Memory B cell (primary cell): ENCODE results near the gene MED22.
A peak's percentile ranks its signal among the peaks of the same experiment; 100 is the strongest.

Experiments used
- ATAC-seq: fragments of 150-1000 bp; cut with Tn5 transposase; 2 replicates; pipeline ENCODE4 v1.10.0; 2021; ENCODE audit warnings: low read depth, mild to moderate bottlenecking, moderate library complexity
- DNase-seq, 2 donors: peaks; one replicate each; pipeline ENCODE4 v3.0.0; 2022; ENCODE audit warnings: low spot score in 2 of 2
- H3K27ac Mint-ChIP-seq: one replicate; pipeline ENCODE4 v1.8.0; 2022; ENCODE audit warnings: mild to moderate bottlenecking, moderate library complexity, mixed read lengths
- H3K27me3 Mint-ChIP-seq: one replicate; pipeline ENCODE4 v1.8.0; 2022; ENCODE audit warnings: mixed read lengths
- H3K36me3 Mint-ChIP-seq: one replicate; pipeline ENCODE4 v1.8.0; 2022; ENCODE audit warnings: mild to moderate bottlenecking, mixed read lengths
- H3K4me1 Mint-ChIP-seq: one replicate; pipeline ENCODE4 v1.8.0; 2022; ENCODE audit warnings: mixed read lengths
- H3K4me3 Mint-ChIP-seq: one replicate; pipeline ENCODE4 v1.8.0; 2022; ENCODE audit warnings: mild to moderate bottlenecking, moderate library complexity, mixed read lengths
- H3K9me3 Mint-ChIP-seq: one replicate; pipeline ENCODE4 v1.8.0; 2022; ENCODE audit warnings: mixed read lengths

Gene MED22

DNA sequence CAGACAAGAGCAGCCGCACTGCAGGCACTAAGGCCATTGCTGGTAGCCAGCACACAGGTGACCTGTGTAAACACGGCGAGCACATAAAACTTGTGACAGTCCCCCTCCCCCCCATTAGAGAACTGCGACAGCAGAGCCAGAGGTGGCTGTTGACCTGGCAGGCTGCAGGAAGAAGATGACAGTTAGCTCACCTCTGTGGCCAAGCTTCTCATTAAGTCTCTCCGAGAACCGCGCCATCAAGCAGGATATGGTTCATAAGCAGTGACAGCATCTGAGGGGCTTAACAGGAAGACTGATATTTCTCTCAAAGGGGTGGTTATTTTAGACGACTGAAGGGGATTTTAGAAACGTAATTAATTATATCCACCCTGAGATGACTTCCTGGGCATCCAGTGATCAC is 22.8 kb upstream of the MED22 start:
- DNase-seq (no peak), ATAC-seq (peak; percentile 38)
- peaks cover 9% of the 10 kb centered on the region for H3K36me3 Mint-ChIP-seq
- no peaks in the 10 kb centered on the region for H3K9me3 Mint-ChIP-seq
- no peaks in the 10 kb centered on the region for H3K27me3 Mint-ChIP-seq
- H3K4me1 Mint-ChIP-seq, result peaks cover 46% of the 10 kb centered on the region
- peak overlapping the region; percentile 6 for H3K4me3 Mint-ChIP-seq
- peak overlapping the region; percentile 76 for H3K27ac Mint-ChIP-seq

- no peaks in the 10 kb centered on the region for H3K9me3 Mint-ChIP-seq
- peaks cover 43% of the 10 kb centered on the region for H3K4me1 Mint-ChIP-seq
- H3K36me3 Mint-ChIP-seq, result peaks cover 10% of the 10 kb centered on the region
- no peak for DNase-seq
- H3K27me3 Mint-ChIP-seq, result no peaks in the 10 kb centered on the region
- H3K4me3 Mint-ChIP-seq, result no peak overlapping the region
- no peak for ATAC-seq
- peak overlapping the region; percentile 36 for H3K27ac Mint-ChIP-seq
Observed at GRCh38 chr9:133369933-133370332, 22.0 kb upstream of the MED22 start.

DNA sequence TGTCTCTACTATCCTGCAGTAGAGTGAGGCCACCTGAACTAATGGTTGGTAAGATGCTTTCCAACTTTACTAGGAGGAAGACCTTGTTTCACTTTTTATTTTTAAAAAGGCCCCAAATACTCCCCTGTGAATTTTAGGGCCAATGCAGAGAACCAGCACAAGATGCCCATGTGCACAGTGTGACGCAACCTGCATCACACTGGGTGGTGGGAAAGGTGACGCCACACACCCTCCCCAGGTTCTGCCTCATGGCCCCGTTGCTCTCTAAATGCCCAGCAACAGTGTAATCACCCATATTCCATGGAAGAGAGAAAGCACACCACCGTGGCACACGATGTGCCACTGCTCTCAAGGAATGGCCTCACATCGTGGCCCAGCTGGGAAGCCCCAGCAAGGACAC is 21.5 kb upstream of the MED22 start:
- H3K4me1 Mint-ChIP-seq, result peaks cover 38% of the 10 kb centered on the region
- H3K9me3 Mint-ChIP-seq, result no peaks in the 10 kb centered on the region
- no peaks in the 10 kb centered on the region for H3K27me3 Mint-ChIP-seq
- peak overlapping the region; percentile 36 for H3K27ac Mint-ChIP-seq
- ATAC-seq, result no peak
- H3K4me3 Mint-ChIP-seq, result no peak overlapping the region
- H3K36me3 Mint-ChIP-seq, result peaks cover 10% of the 10 kb centered on the region
- DNase-seq, result no peak

DNA sequence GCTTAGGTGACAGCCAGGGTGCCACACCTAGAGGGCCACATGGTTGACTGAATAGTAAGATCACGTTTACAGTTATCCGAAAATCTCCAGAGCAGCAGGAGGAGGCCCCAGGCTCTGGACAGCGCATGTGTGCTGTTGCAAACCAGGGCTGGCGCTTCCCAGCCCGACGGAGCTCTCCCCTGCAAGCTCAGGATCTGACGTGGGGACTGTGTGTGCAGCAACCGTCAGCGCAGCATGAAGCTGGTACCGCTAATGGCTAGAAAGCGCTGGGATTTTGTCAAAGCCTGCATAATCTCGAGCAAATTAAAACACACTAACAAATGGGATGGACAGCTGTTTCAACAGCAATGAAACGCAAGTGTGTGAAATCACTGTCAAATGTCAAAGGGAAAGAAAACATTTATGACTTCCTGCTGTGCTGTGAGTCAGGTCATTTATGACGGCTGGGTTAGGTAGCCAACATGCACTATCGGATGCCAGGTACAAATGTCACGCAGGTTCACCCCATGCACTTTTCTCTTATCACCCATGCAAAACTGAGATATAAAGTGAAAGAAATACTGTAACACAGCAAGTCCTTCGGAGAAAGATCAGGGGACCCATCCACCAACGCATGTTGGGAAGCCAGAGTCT is 20.4 kb upstream of the MED22 start:
- DNase-seq, result no peak
- no peak for ATAC-seq
- peaks cover 19% of the 10 kb centered on the region for H3K36me3 Mint-ChIP-seq
- no peak overlapping the region for H3K4me3 Mint-ChIP-seq
- H3K4me1 Mint-ChIP-seq, result peaks cover 38% of the 10 kb centered on the region
- H3K9me3 Mint-ChIP-seq, result no peaks in the 10 kb centered on the region
- no peak overlapping the region for H3K27ac Mint-ChIP-seq
- no peaks in the 10 kb centered on the region for H3K27me3 Mint-ChIP-seq

DNA sequence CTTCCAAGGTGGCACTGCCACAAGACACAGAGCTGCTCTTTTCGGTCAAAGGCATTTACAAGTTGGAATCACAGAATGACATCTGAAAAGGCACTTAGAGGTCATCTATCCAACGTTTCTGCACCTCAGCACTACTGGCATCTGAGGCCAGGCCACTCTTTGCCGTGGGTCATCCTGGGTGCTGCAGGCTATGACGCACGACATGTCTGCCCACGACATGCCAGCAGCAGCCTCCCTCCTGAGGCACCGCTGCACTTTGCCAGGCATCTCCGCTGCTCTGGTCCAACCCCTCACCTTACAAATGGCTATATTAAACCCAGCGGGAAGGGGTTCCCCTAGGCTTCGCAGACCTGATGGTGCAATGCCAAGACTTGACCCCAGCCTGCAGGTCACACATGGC is 19.8 kb upstream of the MED22 start:
- Mint-ChIP-seq H3K27me3 (no peaks in the 10 kb centered on the region), H3K4me3 (no peak overlapping the region), H3K27ac (no peak overlapping the region), H3K36me3 (peaks cover 21% of the 10 kb centered on the region), H3K9me3 (no peaks in the 10 kb centered on the region), H3K4me1 (peaks cover 38% of the 10 kb centered on the region)
- DNase-seq, result no peak
- ATAC-seq, result no peak

DNA sequence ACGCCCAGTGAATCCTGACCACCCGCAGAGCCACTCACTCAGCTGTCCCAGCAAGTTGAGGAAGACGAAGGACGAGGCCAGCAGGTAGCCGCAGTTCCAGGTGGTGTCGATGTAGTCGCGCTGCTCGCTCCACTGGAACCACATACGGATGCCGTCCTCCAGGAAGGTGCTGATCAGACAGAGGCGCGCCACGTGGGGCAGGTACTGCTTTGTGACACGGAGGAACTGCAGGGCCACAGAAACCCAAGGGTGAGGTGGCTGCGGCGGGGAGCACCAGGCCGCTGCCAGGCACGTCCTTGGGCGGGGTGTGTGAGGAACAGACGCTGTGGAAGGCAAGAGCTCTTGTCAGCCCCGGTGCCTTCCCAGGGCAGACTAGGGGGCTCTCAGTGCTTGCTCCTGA is 19.3 kb upstream of the MED22 start:
- Mint-ChIP-seq H3K4me3 (no peak overlapping the region), H3K27me3 (no peaks in the 10 kb centered on the region), H3K36me3 (peaks cover 23% of the 10 kb centered on the region), H3K27ac (no peak overlapping the region), H3K4me1 (peaks cover 32% of the 10 kb centered on the region), H3K9me3 (no peaks in the 10 kb centered on the region)
- DNase-seq (no peak), ATAC-seq (no peak)

- ATAC-seq (no peak), DNase-seq (no peak)
- Mint-ChIP-seq H3K36me3 (peaks cover 25% of the 10 kb centered on the region), H3K27me3 (no peaks in the 10 kb centered on the region), H3K27ac (no peak overlapping the region), H3K4me3 (no peak overlapping the region), H3K9me3 (no peaks in the 10 kb centered on the region), H3K4me1 (peaks cover 26% of the 10 kb centered on the region)
Observed at GRCh38 chr9:133366435-133366834, 18.5 kb upstream of the MED22 start.

GRCh38 chr9:133362359-133363044 is 14.6 kb upstream of the MED22 start:
- Mint-ChIP-seq H3K4me1 (peaks cover 11% of the 10 kb centered on the region), H3K27me3 (no peaks in the 10 kb centered on the region), H3K9me3 (no peaks in the 10 kb centered on the region), H3K4me3 (no peak overlapping the region), H3K36me3 (peaks cover 21% of the 10 kb centered on the region), H3K27ac (no peak overlapping the region)
- DNase-seq (no peak), ATAC-seq (no peak)

GRCh38 chr9:133361507-133362092 is 13.7 kb upstream of the MED22 start:
- no peaks in the 10 kb centered on the region for H3K27me3 Mint-ChIP-seq
- H3K9me3 Mint-ChIP-seq, result no peaks in the 10 kb centered on the region
- DNase-seq (no peak), ATAC-seq (no peak)
- H3K36me3 Mint-ChIP-seq, result peaks cover 21% of the 10 kb centered on the region
- peaks cover 11% of the 10 kb centered on the region for H3K4me1 Mint-ChIP-seq
- no peak overlapping the region for H3K4me3 Mint-ChIP-seq
- H3K27ac Mint-ChIP-seq, result no peak overlapping the region

DNA sequence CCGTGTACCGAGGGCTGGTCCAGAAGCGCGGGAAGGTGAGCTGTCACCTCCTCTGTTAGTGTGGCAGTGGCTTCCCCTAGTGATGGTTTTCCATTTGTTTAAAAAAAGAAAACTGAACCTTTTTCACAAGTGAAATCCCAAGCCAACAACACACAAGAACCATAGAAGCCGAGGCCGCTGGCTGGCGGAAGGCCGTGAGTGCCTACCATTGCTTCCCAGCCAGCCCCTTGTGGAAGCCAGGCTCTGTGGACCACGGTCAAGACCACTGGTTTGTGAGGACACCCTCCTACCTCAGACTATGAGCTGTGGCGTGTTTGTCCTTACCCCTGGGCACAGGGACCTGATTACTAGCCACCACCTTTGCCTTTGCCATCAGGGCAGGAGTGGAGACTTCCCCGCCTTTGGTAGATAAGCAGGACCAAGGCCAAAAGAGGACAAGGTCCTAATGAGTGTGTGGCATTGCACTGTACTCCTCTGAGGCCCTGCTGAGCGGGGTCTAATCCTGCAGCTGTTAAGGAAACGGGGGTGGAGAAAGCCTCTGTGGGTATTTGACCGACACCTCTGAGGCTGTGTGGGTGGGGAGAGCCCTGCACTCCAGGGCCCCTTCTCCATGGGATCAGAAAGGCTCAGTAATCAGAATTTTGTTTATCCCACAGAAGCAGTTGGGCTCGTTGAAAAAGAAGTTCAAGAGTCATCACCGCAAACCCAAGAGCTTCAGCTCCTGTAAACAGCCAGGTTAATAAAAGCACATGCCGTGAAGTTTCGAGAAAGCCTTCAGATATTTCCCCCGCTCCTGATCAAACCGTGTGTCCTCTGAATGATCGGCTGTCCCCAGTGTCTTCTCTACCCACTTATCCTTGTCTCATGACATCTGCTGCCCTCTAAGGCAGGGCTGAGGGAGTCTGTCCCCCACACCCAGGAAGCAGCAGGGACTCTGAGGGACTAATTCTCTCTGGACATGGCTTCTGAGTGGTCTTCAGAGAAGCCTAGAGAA is 12.8 kb upstream of the MED22 start:
- H3K27me3 Mint-ChIP-seq, result no peaks in the 10 kb centered on the region
- H3K4me3 Mint-ChIP-seq, result no peak overlapping the region
- DNase-seq (no peak), ATAC-seq (no peak)
- no peaks in the 10 kb centered on the region for H3K9me3 Mint-ChIP-seq
- H3K4me1 Mint-ChIP-seq, result peaks cover 11% of the 10 kb centered on the region
- H3K36me3 Mint-ChIP-seq, result peaks cover 20% of the 10 kb centered on the region
- no peak overlapping the region for H3K27ac Mint-ChIP-seq

DNA sequence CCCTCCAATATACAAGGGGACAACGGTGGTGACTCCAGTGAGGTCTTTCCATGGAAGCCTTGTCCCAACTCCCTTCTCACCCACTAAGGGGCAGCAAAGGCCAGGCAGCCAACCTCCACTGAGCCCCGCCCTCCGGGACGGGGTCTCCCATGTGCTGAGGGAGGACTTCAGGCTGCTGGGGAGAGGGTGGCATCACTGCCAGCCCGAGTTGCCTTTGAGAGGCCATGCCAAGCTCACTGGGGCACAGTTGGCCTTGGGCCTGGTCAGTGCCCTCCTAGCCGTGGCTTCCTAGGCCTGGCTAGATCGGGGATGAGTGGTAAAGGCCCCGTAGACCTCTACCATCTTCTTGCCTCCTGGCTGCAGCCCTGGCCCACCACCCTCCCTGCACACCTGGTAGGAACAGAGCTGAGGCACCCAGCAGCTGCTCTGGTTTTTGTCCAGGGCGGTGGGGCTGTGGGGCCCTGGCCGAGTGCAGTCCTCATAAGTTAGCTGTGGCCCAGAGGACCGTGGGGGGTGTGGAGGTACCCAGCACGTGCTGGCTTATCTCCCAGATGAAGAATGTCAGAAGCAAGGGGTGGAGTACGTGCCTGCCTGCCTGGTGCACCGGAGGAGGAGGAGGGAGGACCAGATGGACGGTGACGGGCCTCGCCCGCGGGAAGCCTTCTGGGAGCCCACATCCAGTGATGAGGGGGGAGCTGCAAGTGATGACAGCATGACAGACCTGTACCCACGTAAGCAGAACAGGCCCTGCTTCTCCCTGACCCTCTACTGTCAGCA is 11.7 kb upstream of the MED22 start:
- Mint-ChIP-seq H3K36me3 (peaks cover 19% of the 10 kb centered on the region), H3K27me3 (no peaks in the 10 kb centered on the region), H3K27ac (no peak overlapping the region), H3K9me3 (no peaks in the 10 kb centered on the region), H3K4me1 (peaks cover 12% of the 10 kb centered on the region), H3K4me3 (no peak overlapping the region)
- ATAC-seq, result no peak
- no peak for DNase-seq

DNA sequence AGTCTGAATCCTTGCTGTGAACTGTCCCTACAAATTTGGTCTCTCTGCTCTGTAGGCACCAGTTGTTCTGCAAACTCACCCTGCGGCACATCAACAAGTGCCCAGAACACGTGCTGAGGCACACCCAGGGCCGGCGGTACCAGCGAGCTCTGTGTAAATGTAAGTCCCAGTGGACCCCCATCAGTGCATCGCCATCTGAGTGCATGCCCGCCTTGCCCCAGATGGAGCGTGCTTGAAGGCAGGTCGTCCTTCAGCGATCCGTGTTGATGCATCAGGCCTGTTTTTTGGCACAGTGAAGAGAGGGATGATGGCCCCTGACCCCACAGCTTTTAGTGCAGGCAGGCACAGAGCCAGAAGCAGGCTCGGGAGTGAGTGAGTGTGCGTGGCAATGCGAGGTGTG is 9.7 kb upstream of the MED22 start:
- H3K9me3 Mint-ChIP-seq, result no peaks in the 10 kb centered on the region

GRCh38 chr9:133356391-133357091 is 8.6 kb upstream of the MED22 start, which contains the start of the genes SURF1 and SURF2:
SURF1 (minus strand) TSS chr9:133356487; CDS start chr9:133356453, 34 bp downstream.
SURF2 (plus strand) TSS chr9:133356550; CDS start chr9:133356593, 43 bp downstream.
- H3K4me1 Mint-ChIP-seq, result peaks cover 17% of the 10 kb centered on the region
- DNase-seq (peak; percentile 81 to 82), ATAC-seq (peak; percentile 95)
- H3K4me3 Mint-ChIP-seq, result peak within 1 kb of the TSS; percentile 91
- no peaks in the 10 kb centered on the region for H3K9me3 Mint-ChIP-seq
- H3K27ac Mint-ChIP-seq, result peak within 1 kb of the TSS; percentile 86
- H3K27me3 Mint-ChIP-seq, result no peaks in the 10 kb centered on the region
- peaks cover 13% of the 10 kb centered on the region for H3K36me3 Mint-ChIP-seq

More for the DNA sequence above, 9.7 kb upstream of the MED22 start:
- Mint-ChIP-seq H3K4me1 (peaks cover 17% of the 10 kb centered on the region), H3K36me3 (peaks cover 12% of the 10 kb centered on the region), H3K27ac (peak overlapping the region; percentile 82), H3K4me3 (peak overlapping the region; percentile 91), H3K27me3 (no peaks in the 10 kb centered on the region)
- ATAC-seq (no peak), DNase-seq (no peak)
